BE2C (cell line): ENCODE measurements around the gene FOLR2.

Experiments
- DNase-seq: peaks from one replicate; pipeline ENCODE4 v3.0.0-alpha.2; 2020
- H3K27me3 ChIP-seq: fragments of 250-450 bp; sonication (Bioruptor Pico); 2 replicates; pipeline ENCODE4 v1.5.1; 2020; ENCODE audit warnings: mild to moderate bottlenecking
- H3K36me3 ChIP-seq: fragments of 250-450 bp; sonication (Bioruptor Pico); 2 replicates; pipeline ENCODE4 v1.5.1; 2020; ENCODE audit warnings: mild to moderate bottlenecking
- H3K4me1 ChIP-seq: fragments of 250-450 bp; sonication (Bioruptor Pico); 2 replicates; pipeline ENCODE4 v1.5.1; 2020
- H3K4me3 ChIP-seq: 2 replicates; pipeline ENCODE4 v1.5.1; 2011; ENCODE audit warnings: low read depth, low read length
- H3K9me3 ChIP-seq: fragments of 250-450 bp; sonication (Bioruptor Pico); 2 replicates; pipeline ENCODE4 v1.5.1; 2020
- CTCF ChIP-seq: IDR thresholded peaks from 2 replicates; pipeline ENCODE4 v1.5.1; 2012; ENCODE audit warnings: mild to moderate bottlenecking, low read depth, low read length

Gene FOLR2

GRCh38 chr11:72238492-72239312 is 22.1 kb downstream of the FOLR2 start:
- DNase-seq: peak; percentile 82
- H3K27me3 ChIP-seq: no peaks in the 10 kb centered on the region
- H3K4me3 ChIP-seq: peak overlapping the region; percentile 67
- peaks cover 18% of the 10 kb centered on the region for H3K4me1 ChIP-seq
- no peaks in the 10 kb centered on the region for H3K9me3 ChIP-seq
- H3K36me3 ChIP-seq: peaks cover 96% of the 10 kb centered on the region
- no peak; the same call in 1 of the 2 replicates for TF ChIP-seq CTCF

GRCh38 chr11:72239313-72239848 is 22.8 kb downstream of the FOLR2 start:
- Histone ChIP-seq H3K4me3 (peak overlapping the region; percentile 67), H3K9me3 (no peaks in the 10 kb centered on the region), H3K4me1 (peaks cover 18% of the 10 kb centered on the region), H3K36me3 (peaks cover 90% of the 10 kb centered on the region), H3K27me3 (no peaks in the 10 kb centered on the region)
- TF ChIP-seq CTCF: no peak
- DNase-seq: peak; percentile 94

GRCh38 chr11:72239849-72240460 is 23.4 kb downstream of the FOLR2 start:
- peak; percentile 54 for DNase-seq
- Histone ChIP-seq H3K36me3 (peaks cover 84% of the 10 kb centered on the region), H3K4me1 (peaks cover 18% of the 10 kb centered on the region), H3K9me3 (no peaks in the 10 kb centered on the region), H3K4me3 (peak overlapping the region; percentile 100), H3K27me3 (no peaks in the 10 kb centered on the region)
- no peak for TF ChIP-seq CTCF

GRCh38 chr11:72240461-72241290 is 24.1 kb downstream of the FOLR2 start:
- Histone ChIP-seq H3K4me3 (peak overlapping the region; percentile 100), H3K36me3 (peaks cover 77% of the 10 kb centered on the region), H3K27me3 (no peaks in the 10 kb centered on the region), H3K9me3 (no peaks in the 10 kb centered on the region), H3K4me1 (peaks cover 22% of the 10 kb centered on the region)
- peak; percentile 62 for DNase-seq
- no peak for TF ChIP-seq CTCF

- peaks cover 70% of the 10 kb centered on the region for H3K36me3 ChIP-seq
- peak overlapping the region; percentile 100 for H3K4me3 ChIP-seq
- no peaks in the 10 kb centered on the region for H3K27me3 ChIP-seq
Measured at GRCh38 chr11:72241291-72241781, 24.7 kb downstream of the FOLR2 start.

More at GRCh38 chr11:72241291-72241781, 24.7 kb downstream of the FOLR2 start:
- DNase-seq: peak; percentile 79
- Histone ChIP-seq H3K4me1 (peaks cover 22% of the 10 kb centered on the region), H3K9me3 (no peaks in the 10 kb centered on the region)
- no peak for TF ChIP-seq CTCF
